Measurements from ENCODE around the gene SMTN.

The SMTN gene

GRCh38 chr22:31105282-31105929 is 24.3 kb downstream of the SMTN start:
- Histone ChIP-seq H3K27me3 (ENCODE audit: insufficient read depth, low read length) (peaks cover 7% of the 10 kb centered on the region; the same call in 1 of the 2 replicates), H2AFZ (ENCODE audit: low read length) (no peak overlapping the region), H3K4me3 (ENCODE audit: low read depth, low read length, poor library complexity, severe bottlenecking) (no peak overlapping the region), H3K9me3 (ENCODE audit: low read length) (no peaks in the 10 kb centered on the region), H3F3A (ENCODE audit: insufficient read depth, low read length) (no peaks in the 10 kb centered on the region), H3K4me1 (ENCODE audit: insufficient read depth, low read length, severe bottlenecking) (peaks cover 10% of the 10 kb centered on the region), H3K27ac (ENCODE audit: low read depth, low read length, poor library complexity, severe bottlenecking) (no peak overlapping the region), H3K79me2 (ENCODE audit: insufficient read depth, low read length) (no peaks in the 10 kb centered on the region), H4K20me1 (ENCODE audit: insufficient read depth, low read length) (no peaks in the 10 kb centered on the region), H3K36me3 (ENCODE audit: insufficient read depth, low read length) (no peaks in the 10 kb centered on the region), H3K9ac (ENCODE audit: low read length) (no peak overlapping the region), H3K4me2 (ENCODE audit: low read length) (no peak overlapping the region), H3K9me2 (ENCODE audit: low read depth, low read length) (no peaks in the 10 kb centered on the region)
- TF ChIP-seq CTCF (IDR thresholded peaks at IDR 0.05; ENCODE audit: low read length) (no peak), EZH2 (IDR thresholded peaks at IDR 0.05; ENCODE audit: borderline replicate concordance, low read length) (no peak)

- Histone ChIP-seq H3F3A (ENCODE audit: insufficient read depth, low read length) (no peaks in the 10 kb centered on the region), H3K4me2 (ENCODE audit: low read length) (no peak overlapping the region), H3K79me2 (ENCODE audit: insufficient read depth, low read length) (no peaks in the 10 kb centered on the region), H3K9me3 (ENCODE audit: low read length) (no peaks in the 10 kb centered on the region), H3K4me3 (ENCODE audit: low read depth, low read length, poor library complexity, severe bottlenecking) (no peak overlapping the region), H3K36me3 (ENCODE audit: insufficient read depth, low read length) (no peaks in the 10 kb centered on the region), H3K27ac (ENCODE audit: low read depth, low read length, poor library complexity, severe bottlenecking) (no peak overlapping the region), H3K27me3 (ENCODE audit: insufficient read depth, low read length) (peaks cover 7% of the 10 kb centered on the region; the same call in 1 of the 2 replicates), H3K9ac (ENCODE audit: low read length) (no peak overlapping the region), H4K20me1 (ENCODE audit: insufficient read depth, low read length) (no peaks in the 10 kb centered on the region), H2AFZ (ENCODE audit: low read length) (no peak overlapping the region), H3K4me1 (ENCODE audit: insufficient read depth, low read length, severe bottlenecking) (peaks cover 10% of the 10 kb centered on the region), H3K9me2 (ENCODE audit: low read depth, low read length) (no peaks in the 10 kb centered on the region)
- TF ChIP-seq EZH2 (IDR thresholded peaks at IDR 0.05; ENCODE audit: borderline replicate concordance, low read length) (no peak), CTCF (IDR thresholded peaks at IDR 0.05; ENCODE audit: low read length) (no peak)
Observed at GRCh38 chr22:31106001-31106571, 25.0 kb downstream of the SMTN start.

GRCh38 chr22:31106731-31107177 is 25.6 kb downstream of the SMTN start:
- TF ChIP-seq CTCF (IDR thresholded peaks at IDR 0.05; ENCODE audit: low read length) = no peak
- no peak for TF ChIP-seq EZH2 (IDR thresholded peaks at IDR 0.05; ENCODE audit: borderline replicate concordance, low read length)
- Histone ChIP-seq H3K27ac (ENCODE audit: low read depth, low read length, poor library complexity, severe bottlenecking) (no peak overlapping the region), H2AFZ (ENCODE audit: low read length) (no peak overlapping the region)

More at GRCh38 chr22:31106731-31107177, 25.6 kb downstream of the SMTN start:
- no peaks in the 10 kb centered on the region for H4K20me1 ChIP-seq (ENCODE audit: insufficient read depth, low read length)
- peak overlapping the region; percentile 77 for H3K4me2 ChIP-seq (ENCODE audit: low read length)
- H3K36me3 ChIP-seq (ENCODE audit: insufficient read depth, low read length) = no peaks in the 10 kb centered on the region
- H3F3A ChIP-seq (ENCODE audit: insufficient read depth, low read length) = no peaks in the 10 kb centered on the region
- H3K9me2 ChIP-seq (ENCODE audit: low read depth, low read length) = no peaks in the 10 kb centered on the region
- peak overlapping the region; percentile 62 for H3K4me3 ChIP-seq (ENCODE audit: low read depth, low read length, poor library complexity, severe bottlenecking)
- H3K9me3 ChIP-seq (ENCODE audit: low read length) = no peaks in the 10 kb centered on the region
- peaks cover 10% of the 10 kb centered on the region for H3K4me1 ChIP-seq (ENCODE audit: insufficient read depth, low read length, severe bottlenecking)
- peak overlapping the region; percentile 47; the same call in 1 of the 2 replicates for H3K9ac ChIP-seq (ENCODE audit: low read length)
- peaks cover 7% of the 10 kb centered on the region; the same call in 1 of the 2 replicates for H3K27me3 ChIP-seq (ENCODE audit: insufficient read depth, low read length)
- no peaks in the 10 kb centered on the region for H3K79me2 ChIP-seq (ENCODE audit: insufficient read depth, low read length)
